ENCODE results near the gene MCCD1. TPM values are rescaled to one million over a fixed set of nuclear protein-coding genes. Genes with fewer than 3 reads are reported as not detected.
"Not testable (repeated sequence)": the region's sequence is repeated elsewhere in the genome, so short reads cannot be mapped to it uniquely, and the experiment has no call there.

Gene MCCD1
- total RNA-seq, 1 donor from 2014 or later, result not detected

DNA sequence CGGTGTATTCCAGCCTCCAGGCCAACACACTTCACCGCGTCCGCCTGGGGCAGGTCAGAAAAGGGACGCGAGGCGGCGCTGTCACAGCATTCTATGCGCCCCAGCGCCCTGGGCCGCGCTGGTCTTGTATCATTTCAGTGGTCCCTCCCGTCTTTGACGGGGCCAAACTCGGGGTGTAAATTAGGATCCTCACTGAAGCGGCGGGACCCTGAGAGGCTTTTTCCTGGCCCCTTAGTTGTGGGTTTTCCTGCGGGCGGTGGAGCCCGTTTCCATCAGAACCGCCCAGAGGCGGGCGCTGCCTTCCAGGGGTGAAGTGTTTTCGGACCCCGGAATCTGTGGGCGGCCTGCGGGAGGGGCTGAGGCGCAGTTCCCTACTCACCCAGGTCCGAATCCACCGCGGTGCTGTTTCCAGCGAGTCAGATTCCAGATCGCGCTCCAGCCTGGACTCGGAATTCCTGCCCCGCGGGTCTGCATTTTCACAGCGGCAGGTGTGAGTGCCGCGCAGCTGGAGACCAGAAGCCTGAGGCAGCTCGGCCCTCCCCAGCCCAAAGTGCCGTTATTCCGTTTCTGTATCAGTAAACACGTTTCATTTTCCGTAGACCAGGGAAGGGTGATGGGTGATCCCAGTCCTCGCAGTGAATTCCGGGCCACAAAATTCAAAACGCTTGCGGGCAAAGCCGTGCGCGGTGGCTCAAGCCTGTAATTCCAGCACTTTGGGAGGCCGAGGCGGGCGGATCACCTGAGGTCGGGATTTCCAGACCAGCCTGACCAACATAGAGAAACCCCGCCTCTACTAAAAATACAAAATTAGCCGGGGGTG is 34.7 kb upstream of the MCCD1 start:
- Mint-ChIP-seq H3K9me3 (no peaks in the 10 kb centered on the region), H3K4me3 (peak overlapping the region; percentile 90), H3K27me3 (no peaks in the 10 kb centered on the region), H3K4me1 (peaks cover 54% of the 10 kb centered on the region), H3K36me3 (ENCODE audit: low read depth) (peaks cover 9% of the 10 kb centered on the region), H3K27ac (peak overlapping the region; percentile 92)
- ChIA-PET CTCF (interaction anchor here (0.7 to 3.9 kb wide), 5 partner anchors 47 to 169 kb away, joined by 3 to 21 read pairs (median 4); partner anchors contain the start of genes ATP6V1G2, DDX39B and NFKBIL1), POLR2A (interaction anchor here (0.5 to 3.4 kb wide), 23 partner anchors 11 to 1313 kb away, joined by 3 to 46 read pairs (median 4); partner anchors contain the start of genes AIF1, BAG6, DDX39B and EHMT2)
- ATAC-seq (ENCODE audit: low read depth) (peak; percentile 48), DNase-seq (peak; percentile 76)
- intact Hi-C loops (cut with micrococcal nuclease), result loop anchor here (1.0 to 10.0 kb wide), 6 partner anchors 47 to 336 kb away; partner anchors contain the start of genes ATP6V1G2, CLIC1 and MICA
- TF ChIP-seq, protein P1, sequence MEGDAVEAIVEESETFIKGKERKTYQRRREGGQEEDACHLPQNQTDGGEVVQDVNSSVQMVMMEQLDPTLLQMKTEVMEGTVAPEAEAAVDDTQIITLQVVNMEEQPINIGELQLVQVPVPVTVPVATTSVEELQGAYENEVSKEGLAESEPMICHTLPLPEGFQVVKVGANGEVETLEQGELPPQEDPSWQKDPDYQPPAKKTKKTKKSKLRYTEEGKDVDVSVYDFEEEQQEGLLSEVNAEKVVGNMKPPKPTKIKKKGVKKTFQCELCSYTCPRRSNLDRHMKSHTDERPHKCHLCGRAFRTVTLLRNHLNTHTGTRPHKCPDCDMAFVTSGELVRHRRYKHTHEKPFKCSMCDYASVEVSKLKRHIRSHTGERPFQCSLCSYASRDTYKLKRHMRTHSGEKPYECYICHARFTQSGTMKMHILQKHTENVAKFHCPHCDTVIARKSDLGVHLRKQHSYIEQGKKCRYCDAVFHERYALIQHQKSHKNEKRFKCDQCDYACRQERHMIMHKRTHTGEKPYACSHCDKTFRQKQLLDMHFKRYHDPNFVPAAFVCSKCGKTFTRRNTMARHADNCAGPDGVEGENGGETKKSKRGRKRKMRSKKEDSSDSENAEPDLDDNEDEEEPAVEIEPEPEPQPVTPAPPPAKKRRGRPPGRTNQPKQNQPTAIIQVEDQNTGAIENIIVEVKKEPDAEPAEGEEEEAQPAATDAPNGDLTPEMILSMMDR (IDR thresholded peaks at IDR 0.05), result no peak

DNA sequence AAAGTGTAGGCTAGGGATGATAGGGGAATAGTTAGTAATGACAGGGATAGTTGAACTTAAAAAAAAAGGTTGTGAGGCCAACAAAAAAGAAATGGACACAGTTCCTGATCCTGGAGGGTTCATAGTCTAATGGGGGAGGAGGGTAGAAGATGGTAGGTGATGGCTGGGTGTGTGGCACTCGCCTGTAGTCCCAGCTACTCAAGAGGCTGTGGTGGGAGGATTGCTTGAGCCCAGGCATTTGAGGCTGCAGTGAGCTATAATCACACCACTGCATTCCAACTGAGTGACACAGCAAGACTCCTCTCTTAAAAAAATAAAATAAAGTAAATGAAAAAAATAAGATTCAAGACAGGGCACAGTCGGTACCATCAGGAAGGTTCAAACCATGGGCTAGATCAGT is 33.2 kb upstream of the MCCD1 start:
- ChIA-PET POLR2A (interaction anchor here (0.5 to 3.4 kb wide), 13 partner anchors 19 to 403 kb away, joined by 3 to 46 read pairs (median 5); partner anchors contain the start of genes BAG6, DDX39B, EHMT2 and MICA), CTCF (interaction anchor here (1.5 to 3.9 kb wide), 2 partner anchors 51 to 102 kb away, joined by 4 to 21 read pairs; partner anchors contain the start of gene ATP6V1G2)
- TF ChIP-seq, protein P1 (IDR thresholded peaks at IDR 0.05), result no peak
- ATAC-seq (ENCODE audit: low read depth) (no peak), DNase-seq (no peak)
- no peaks in the 10 kb centered on the region for H3K9me3 Mint-ChIP-seq
- H3K27me3 Mint-ChIP-seq, result no peaks in the 10 kb centered on the region
- H3K4me1 Mint-ChIP-seq, result peaks cover 63% of the 10 kb centered on the region
- H3K27ac Mint-ChIP-seq, result peak overlapping the region; percentile 92
- H3K36me3 Mint-ChIP-seq (ENCODE audit: low read depth), result peaks cover 7% of the 10 kb centered on the region
- H3K4me3 Mint-ChIP-seq, result peak overlapping the region; percentile 90
- intact Hi-C loops (cut with micrococcal nuclease), result loop anchor here (5.0 to 10.0 kb wide), 2 partner anchors 33 to 239 kb away; partner anchors contain the start of gene CLIC1

- CTCF ChIA-PET, result interaction anchor here (0.9 to 1.1 kb wide), 2 partner anchors 44 to 94 kb away, joined by 3 to 4 read pairs; no protein-coding TSS in a partner anchor
Observed at GRCh38 chr6:31496826-31497225, 31.9 kb upstream of the MCCD1 start.

DNA sequence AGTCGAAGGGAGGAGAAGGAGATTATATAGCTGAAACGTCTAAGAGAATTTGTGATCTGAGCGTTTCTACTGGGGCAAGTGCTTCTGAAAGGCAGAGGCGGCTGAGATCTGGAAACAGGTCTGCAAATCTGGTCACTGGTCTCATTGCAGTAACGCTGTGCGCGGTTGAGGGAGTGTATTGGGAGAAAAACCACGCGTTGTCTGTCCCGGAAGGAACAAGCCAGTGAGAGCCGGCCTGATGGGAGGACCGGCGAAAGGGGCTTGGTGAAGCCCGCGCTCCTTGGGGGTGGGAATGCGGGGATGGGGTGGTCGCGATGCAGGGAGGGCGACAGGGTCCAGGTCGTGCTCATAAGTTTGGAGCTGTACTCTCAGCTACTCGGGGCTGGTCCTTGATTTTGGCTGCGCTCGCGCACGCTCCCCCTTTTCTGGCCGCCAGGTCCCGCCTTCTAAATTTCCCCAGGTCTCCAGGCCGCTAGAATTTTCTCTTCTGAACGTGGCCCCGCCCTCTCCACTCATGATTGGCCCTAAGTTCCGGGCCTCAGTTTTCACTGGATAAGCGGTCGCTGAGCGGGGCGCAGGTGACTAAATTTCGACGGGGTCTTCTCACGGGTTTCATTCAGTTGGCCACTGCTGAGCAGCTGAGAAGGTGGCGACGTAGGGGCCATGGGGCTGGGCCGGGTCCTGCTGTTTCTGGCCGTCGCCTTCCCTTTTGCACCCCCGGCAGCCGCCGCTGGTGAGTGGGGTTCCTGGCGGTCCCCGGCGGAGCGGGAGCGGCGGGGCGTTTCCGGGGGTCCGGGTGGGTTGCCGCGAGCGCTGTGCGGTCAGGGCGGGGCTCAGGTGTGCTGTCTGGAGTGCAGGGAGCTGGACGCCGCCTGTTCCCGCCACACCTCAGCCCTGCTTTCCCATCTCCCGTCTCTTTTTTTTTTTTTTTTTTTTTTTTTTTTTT is 31.0 kb upstream of the MCCD1 start, which contains the start of gene MICB:
TSS of gene MICB (plus strand) at position 615 of the 946 bp plus-strand sequence. CDS start at position 664, 49 bp downstream.
- Mint-ChIP-seq H3K4me3 (peak within 1 kb of the TSS; percentile 88), H3K27ac (peak within 1 kb of the TSS; percentile 89), H3K36me3 (ENCODE audit: low read depth) (peaks cover 7% of the 10 kb centered on the region), H3K27me3 (no peaks in the 10 kb centered on the region), H3K4me1 (peaks cover 75% of the 10 kb centered on the region), H3K9me3 (no peaks in the 10 kb centered on the region)
- intact Hi-C loops (cut with micrococcal nuclease), result loop anchor here (1.0 to 10.0 kb wide), 3 partner anchors 36 to 237 kb away; partner anchors contain the start of gene CLIC1
- peak; percentile 77 for ATAC-seq (ENCODE audit: low read depth)
- peak; percentile 71 for DNase-seq
- TF ChIP-seq, protein P1 (IDR thresholded peaks at IDR 0.05), result no peak
- CTCF ChIA-PET, result interaction anchor here (1.1 kb wide), 1 partner anchor 43 kb away, joined by 4 read pairs; no protein-coding TSS in a partner anchor
- POLR2A ChIA-PET, result interaction anchor here (0.6 to 2.8 kb wide), 17 partner anchors 8 to 339 kb away, joined by 3 to 41 read pairs (median 4); partner anchors contain the start of genes BAG6, DDX39B, LTB and MICA

More at GRCh38 chr6:31496826-31497225, 31.9 kb upstream of the MCCD1 start:
- POLR2A ChIA-PET, result interaction anchor here (0.5 to 2.8 kb wide), 10 partner anchors 13 to 699 kb away, joined by 3 to 41 read pairs (median 4); partner anchors contain the start of genes DDX39B and MICA
- peaks cover 73% of the 10 kb centered on the region for H3K4me1 Mint-ChIP-seq
- intact Hi-C loops (cut with micrococcal nuclease), result loop anchor here (1.0 to 10.0 kb wide), 3 partner anchors 35 to 238 kb away; partner anchors contain the start of gene CLIC1
- H3K9me3 Mint-ChIP-seq; ATAC-seq (ENCODE audit: low read depth); H3K36me3 Mint-ChIP-seq (ENCODE audit: low read depth); DNase-seq; H3K27me3 Mint-ChIP-seq: not testable (repeated sequence)
- peak overlapping the region; percentile 89 for H3K27ac Mint-ChIP-seq
- H3K4me3 Mint-ChIP-seq, result peak overlapping the region; percentile 88

Data from activated B cell treated with CpG ODN at 0.5 μM for 24 hours (primary cell).